CD4-positive, alpha-beta T cell (primary cell): ENCODE data around the gene FOSL1. TPM values are rescaled to one million over a fixed set of nuclear protein-coding genes. Genes with fewer than 3 reads are reported as not detected.

ENCODE experiments used
- ATAC-seq: fragments of 200-7000 bp; cut with Tn5 transposase; one replicate; pipeline ENCODE4 v1.10.0; 2022; ENCODE audit warnings: mild to moderate bottlenecking; ENCODE audit not compliant: poor library complexity
- CTCF ChIA-PET: fragments of 350-600 bp; sonication (Branson Sonifier 250); formaldehyde crosslinking; loops from one replicate; lab custom pipeline; 2021; ENCODE audit warnings: antibody characterized with exemption, inconsistent platforms; lab: Charles Lee
- POLR2A ChIA-PET: fragments of 350-600 bp; sonication (Branson Sonifier 250); formaldehyde crosslinking; loops from one replicate; lab custom pipeline; 2021; ENCODE audit warnings: antibody characterized with exemption, inconsistent platforms; lab: Charles Lee
- DNase-seq, 14 experiments: peaks; one replicate each; pipeline ENCODE4 v3.0.0-alpha.2; 2013 to 2020; ENCODE audit warnings: mixed read lengths in 2 of 14
- H3K27ac ChIP-seq, 2 donors: one replicate each; pipeline versions ENCODE4 v1.5.1 to v1.7.0; 2013; ENCODE audit warnings: low read length in 2 of 2, low read depth in 1 of 2, mild to moderate bottlenecking in 1 of 2
- H3K27me3 ChIP-seq, 2 experiments: 1 replicate in 1 of 2; 2 replicates in 1 of 2; pipeline versions ENCODE4 v1.6.1 to v1.7.0; 2013; ENCODE audit warnings: low read length in 2 of 2, control low read depth in 1 of 2, mild to moderate bottlenecking in 1 of 2, moderate library complexity in 1 of 2; ENCODE audit not compliant: insufficient read depth in 2 of 2, control insufficient read depth in 1 of 2
- H3K36me3 ChIP-seq: one replicate; pipeline ENCODE4 v1.6.1; 2013; ENCODE audit warnings: low read length, control low read depth; ENCODE audit not compliant: insufficient read depth
- H3K4me1 ChIP-seq: one replicate; pipeline ENCODE4 v1.6.1; 2013; ENCODE audit warnings: low read length, control low read depth; ENCODE audit not compliant: insufficient read depth
- H3K4me3 ChIP-seq: one replicate; pipeline ENCODE4 v1.5.1; 2013; ENCODE audit warnings: mild to moderate bottlenecking, low read length, moderate library complexity
- H3K9me3 ChIP-seq, 2 experiments: 1 replicate in 1 of 2; 2 replicates in 1 of 2; pipeline versions ENCODE4 v1.6.1 to v1.7.0; 2013; ENCODE audit warnings: low read length in 2 of 2, mild to moderate bottlenecking in 2 of 2, control low read depth in 1 of 2, moderate library complexity in 1 of 2; ENCODE audit not compliant: control insufficient read depth in 1 of 2, insufficient read depth in 1 of 2
- H3K27ac Mint-ChIP-seq: one replicate; pipeline ENCODE4 v1.8.0; 2020; ENCODE audit warnings: mixed read lengths
- H3K27me3 Mint-ChIP-seq: one replicate; pipeline ENCODE4 v1.8.0; 2021; ENCODE audit warnings: mixed read lengths
- H3K36me3 Mint-ChIP-seq: one replicate; pipeline ENCODE4 v1.8.0; 2021; ENCODE audit warnings: low read depth, mixed read lengths
- H3K4me1 Mint-ChIP-seq: one replicate; pipeline ENCODE4 v1.8.0; 2021; ENCODE audit warnings: low read depth, mixed read lengths
- H3K4me3 Mint-ChIP-seq: one replicate; pipeline ENCODE4 v1.8.0; 2020; ENCODE audit warnings: mild to moderate bottlenecking, mixed read lengths
- H3K9me3 Mint-ChIP-seq: one replicate; pipeline ENCODE4 v1.8.0; 2020; ENCODE audit warnings: mixed read lengths
- intact Hi-C, 2 experiments: fragments of 100-400 bp; cut with DNase I in 1 of 2; cut with micrococcal nuclease in 1 of 2; formaldehyde crosslinking; loops; one replicate each; pipeline versions ENCODE4 v1.15.1 to v1.9.0; 2023 to 2025; cut with DNase I, micrococcal nuclease
- total RNA-seq, 174 experiments: library from RNA in 2 of 174; stranded (reverse) in 2 of 174; gene quantifications; one replicate each; pipeline ENCODE4 v1.2.3 and lab custom pipeline; 2021 to 2026
- TF ChIP-seq, protein P1 (sequence below): fragments of 200-600 bp; IDR thresholded peaks from one replicate; pipeline ENCODE4 v1.8.0; 2022; ENCODE audit warnings: antibody characterized with exemption, mild to moderate bottlenecking

FOSL1 gene
- total RNA-seq, 2 experiments from 2014 or later: 1.8 to 2.2 TPM

DNA sequence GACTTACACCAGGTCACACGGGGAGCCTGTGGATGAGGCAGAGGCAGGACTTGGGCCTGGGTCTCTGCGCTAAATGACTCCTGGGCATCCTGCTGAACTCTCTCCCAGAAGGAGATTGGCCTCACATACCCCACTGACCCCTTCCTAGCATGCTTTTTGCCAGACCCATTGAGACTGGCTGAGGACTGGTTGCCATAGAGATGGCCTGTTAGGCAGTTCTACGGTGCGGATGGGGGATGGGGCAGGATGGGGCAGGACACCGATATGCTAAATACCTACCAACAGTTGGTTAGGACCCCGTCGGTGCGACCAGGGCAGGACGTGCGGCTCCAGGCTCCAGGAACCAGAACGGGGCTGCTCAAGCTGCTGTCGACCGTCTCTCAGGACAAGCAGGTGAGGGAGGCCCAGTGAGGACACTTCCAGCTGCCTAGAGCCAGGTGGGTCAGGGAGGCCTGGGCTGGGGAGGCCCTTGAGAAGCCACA, 45.3 kb upstream of the FOSL1 start, which contains the start of gene TSGA10IP:
TSGA10IP (plus strand) TSS at position 51 of the 482 bp plus-strand sequence; CDS start at position 247, 196 bp downstream.
- no peaks in the 10 kb centered on the region for H3K4me1 Mint-ChIP-seq
- CTCF ChIA-PET: no interaction called here
- DNase-seq (no peak), ATAC-seq (no peak)
- no peaks in the 10 kb centered on the region for H3K9me3 Mint-ChIP-seq
- Histone ChIP-seq H3K4me3 (no peak within 1 kb of the TSS), H3K9me3 (no peaks in the 10 kb centered on the region), H3K27ac (no peak within 1 kb of the TSS), H3K36me3 (no peaks in the 10 kb centered on the region), H3K4me1 (peaks cover 2% of the 10 kb centered on the region), H3K27me3 (no peaks in the 10 kb centered on the region)
- TF ChIP-seq, protein P1, sequence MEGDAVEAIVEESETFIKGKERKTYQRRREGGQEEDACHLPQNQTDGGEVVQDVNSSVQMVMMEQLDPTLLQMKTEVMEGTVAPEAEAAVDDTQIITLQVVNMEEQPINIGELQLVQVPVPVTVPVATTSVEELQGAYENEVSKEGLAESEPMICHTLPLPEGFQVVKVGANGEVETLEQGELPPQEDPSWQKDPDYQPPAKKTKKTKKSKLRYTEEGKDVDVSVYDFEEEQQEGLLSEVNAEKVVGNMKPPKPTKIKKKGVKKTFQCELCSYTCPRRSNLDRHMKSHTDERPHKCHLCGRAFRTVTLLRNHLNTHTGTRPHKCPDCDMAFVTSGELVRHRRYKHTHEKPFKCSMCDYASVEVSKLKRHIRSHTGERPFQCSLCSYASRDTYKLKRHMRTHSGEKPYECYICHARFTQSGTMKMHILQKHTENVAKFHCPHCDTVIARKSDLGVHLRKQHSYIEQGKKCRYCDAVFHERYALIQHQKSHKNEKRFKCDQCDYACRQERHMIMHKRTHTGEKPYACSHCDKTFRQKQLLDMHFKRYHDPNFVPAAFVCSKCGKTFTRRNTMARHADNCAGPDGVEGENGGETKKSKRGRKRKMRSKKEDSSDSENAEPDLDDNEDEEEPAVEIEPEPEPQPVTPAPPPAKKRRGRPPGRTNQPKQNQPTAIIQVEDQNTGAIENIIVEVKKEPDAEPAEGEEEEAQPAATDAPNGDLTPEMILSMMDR: no peak
- intact Hi-C loops: no loop called here
- POLR2A ChIA-PET: no interaction called here
- no peaks in the 10 kb centered on the region for H3K27me3 Mint-ChIP-seq
- no peak within 1 kb of the TSS for H3K4me3 Mint-ChIP-seq
- no peak within 1 kb of the TSS for H3K27ac Mint-ChIP-seq
- H3K36me3 Mint-ChIP-seq: no peaks in the 10 kb centered on the region

DNA sequence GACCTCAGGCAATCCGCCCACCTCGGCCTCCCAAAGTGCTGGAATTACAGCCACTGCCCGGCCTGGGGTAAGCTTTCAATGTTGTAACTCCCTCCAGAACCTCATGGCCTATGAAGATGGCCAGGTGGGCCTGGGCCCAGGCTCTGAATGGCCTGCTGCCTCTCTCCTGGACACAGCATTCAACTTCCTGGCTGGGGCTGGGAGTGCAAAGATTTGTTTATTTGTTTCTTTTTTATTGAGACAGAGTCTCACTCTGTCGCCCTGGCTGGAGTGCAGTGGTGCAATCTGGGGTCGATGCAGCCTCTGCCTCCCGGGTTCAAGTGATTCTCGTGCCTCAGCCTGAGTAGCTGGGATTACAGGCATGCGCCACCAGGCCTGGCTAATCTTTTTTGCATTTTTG, 44.6 kb upstream of the FOSL1 start:
- H3K36me3 Mint-ChIP-seq: no peaks in the 10 kb centered on the region
- DNase-seq (no peak), ATAC-seq (no peak)
- Histone ChIP-seq H3K27ac (no peak overlapping the region), H3K9me3 (no peaks in the 10 kb centered on the region), H3K4me1 (peaks cover 2% of the 10 kb centered on the region), H3K36me3 (no peaks in the 10 kb centered on the region), H3K4me3 (no peak overlapping the region), H3K27me3 (no peaks in the 10 kb centered on the region)
- ChIA-PET CTCF (no interaction called here), POLR2A (no interaction called here)
- TF ChIP-seq, protein P1: no peak
- H3K27ac Mint-ChIP-seq: no peak overlapping the region
- H3K27me3 Mint-ChIP-seq: no peaks in the 10 kb centered on the region
- no peaks in the 10 kb centered on the region for H3K4me1 Mint-ChIP-seq
- no peaks in the 10 kb centered on the region for H3K9me3 Mint-ChIP-seq
- no peak overlapping the region for H3K4me3 Mint-ChIP-seq
- intact Hi-C loops: no loop called here

DNA sequence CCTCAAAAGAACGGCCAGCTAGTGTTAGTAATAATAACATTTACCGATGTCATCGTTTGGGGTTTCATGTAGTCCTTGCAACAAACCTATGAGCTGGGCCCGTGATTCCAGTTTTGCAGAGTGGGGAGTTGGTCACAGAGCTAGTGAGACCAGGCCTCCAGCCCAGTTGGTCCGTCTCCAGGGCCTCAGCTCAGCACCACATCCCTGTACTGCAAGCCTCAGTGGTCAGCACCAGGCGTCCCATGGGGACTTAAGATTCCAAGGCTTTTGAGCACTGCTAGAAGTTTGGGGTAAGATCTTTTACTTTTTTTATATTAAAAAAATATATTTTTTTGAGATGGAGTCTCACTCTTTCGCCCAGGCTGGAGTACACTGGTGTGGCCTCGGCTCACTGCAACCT, 44.0 kb upstream of the FOSL1 start:
- ChIA-PET CTCF (no interaction called here), POLR2A (no interaction called here)
- H3K9me3 ChIP-seq: no peaks in the 10 kb centered on the region
- H3K4me1 Mint-ChIP-seq: no peaks in the 10 kb centered on the region
- H3K9me3 Mint-ChIP-seq: no peaks in the 10 kb centered on the region
- intact Hi-C loops: no loop called here
- no peaks in the 10 kb centered on the region for H3K27me3 ChIP-seq
- ATAC-seq: no peak
- peaks cover 2% of the 10 kb centered on the region for H3K4me1 ChIP-seq
- H3K4me3 ChIP-seq: no peak overlapping the region
- no peak overlapping the region for H3K27ac ChIP-seq
- H3K36me3 ChIP-seq: no peaks in the 10 kb centered on the region
- no peaks in the 10 kb centered on the region for H3K36me3 Mint-ChIP-seq
- DNase-seq: no peak
- H3K27me3 Mint-ChIP-seq: no peaks in the 10 kb centered on the region
- TF ChIP-seq, protein P1: no peak
- no peak overlapping the region for H3K27ac Mint-ChIP-seq
- H3K4me3 Mint-ChIP-seq: no peak overlapping the region
